ENCODE measurements around the gene AKAP13. TPM values are rescaled to one million over a fixed set of nuclear protein-coding genes. Genes with fewer than 3 reads are reported as not detected.

Gene AKAP13
- total RNA-seq, 4 donors from 2014 or later: 332 to 362 (median 351) TPM

GRCh38 chr15:85504749-85505676 is 124.6 kb downstream of the AKAP13 start:
- TF ChIP-seq EP300 (IDR thresholded peaks at IDR 0.05) (peak in 1 of 2 donors; percentile 20), POLR2A (IDR thresholded peaks at IDR 0.05) (no peak), CTCF (IDR thresholded peaks at IDR 0.05) (peak; percentile 43 to 58 (median 45))
- peak in 1 of 2 donors; percentile 90 for DNase-seq (ENCODE audit: low spot score in 2 of 2)
- Histone ChIP-seq H3K36me3 (no peaks in the 10 kb centered on the region), H3K27me3 (no peaks in the 10 kb centered on the region), H3K9me3 (no peaks in the 10 kb centered on the region), H3K4me1 (peaks cover 0 to 32% (median 2%) of the 10 kb centered on the region in 4 donors), H3K4me3 (no peak overlapping the region), H3K27ac (peak overlapping the region; percentile 24 to 63 (median 48))
- 56 to 63% methylated on average over 8 of the region's 8 CpGs for WGBS, 2 donors

- 64 to 71% methylated on average over 2 of the region's 2 CpGs for WGBS, 2 donors
- no peak overlapping the region for H3K27ac ChIP-seq
- TF ChIP-seq POLR2A (IDR thresholded peaks at IDR 0.05) (no peak), CTCF (IDR thresholded peaks at IDR 0.05) (no peak), EP300 (IDR thresholded peaks at IDR 0.05) (no peak)
Observed at GRCh38 chr15:85507114-85507513, 126.7 kb downstream of the AKAP13 start.

GRCh38 chr15:85509973-85510372 is 129.6 kb downstream of the AKAP13 start:
- no peaks in the 10 kb centered on the region for H3K27me3 ChIP-seq
- no peak overlapping the region for H3K4me3 ChIP-seq
- H3K36me3 ChIP-seq: no peaks in the 10 kb centered on the region
- no peak for TF ChIP-seq CTCF (IDR thresholded peaks at IDR 0.05)
- TF ChIP-seq EP300 (IDR thresholded peaks at IDR 0.05): no peak
- TF ChIP-seq POLR2A (IDR thresholded peaks at IDR 0.05): no peak
- DNase-seq (ENCODE audit: low spot score in 2 of 2): no peak
- H3K27ac ChIP-seq: no peak overlapping the region
- 81 to 84% methylated on average over 3 of the region's 3 CpGs for WGBS, 2 donors
- H3K9me3 ChIP-seq: no peaks in the 10 kb centered on the region
- peaks cover 0 to 5% (median under 1%) of the 10 kb centered on the region in 4 donors for H3K4me1 ChIP-seq

More at GRCh38 chr15:85507114-85507513, 126.7 kb downstream of the AKAP13 start:
- Histone ChIP-seq H3K4me3 (no peak overlapping the region), H3K27me3 (no peaks in the 10 kb centered on the region), H3K36me3 (no peaks in the 10 kb centered on the region), H3K9me3 (no peaks in the 10 kb centered on the region), H3K4me1 (peaks cover 0 to 16% (median 0%) of the 10 kb centered on the region in 4 donors)
- DNase-seq (ENCODE audit: low spot score in 2 of 2): no peak

GRCh38 chr15:85514413-85514812 is 134.0 kb downstream of the AKAP13 start:
- Histone ChIP-seq H3K36me3 (no peaks in the 10 kb centered on the region), H3K4me1 (peaks cover 0 to 10% (median 4%) of the 10 kb centered on the region in 4 donors), H3K27me3 (no peaks in the 10 kb centered on the region), H3K9me3 (no peaks in the 10 kb centered on the region), H3K27ac (no peak overlapping the region), H3K4me3 (no peak overlapping the region)
- no peak for DNase-seq (ENCODE audit: low spot score in 2 of 2)
- 52 to 64% methylated on average over 3 of the region's 3 CpGs for WGBS, 2 donors
- no peak for TF ChIP-seq CTCF (IDR thresholded peaks at IDR 0.05)
- TF ChIP-seq EP300 (IDR thresholded peaks at IDR 0.05): no peak
- TF ChIP-seq POLR2A (IDR thresholded peaks at IDR 0.05): no peak

- Histone ChIP-seq H3K9me3 (no peaks in the 10 kb centered on the region), H3K4me1 (peaks cover 0 to 13% (median 5%) of the 10 kb centered on the region in 4 donors), H3K36me3 (no peaks in the 10 kb centered on the region), H3K27ac (no peak overlapping the region), H3K27me3 (no peaks in the 10 kb centered on the region), H3K4me3 (no peak overlapping the region)
- no peak for TF ChIP-seq EP300 (IDR thresholded peaks at IDR 0.05)
- TF ChIP-seq POLR2A (IDR thresholded peaks at IDR 0.05): no peak
- no peak for TF ChIP-seq CTCF (IDR thresholded peaks at IDR 0.05)
- DNase-seq (ENCODE audit: low spot score in 2 of 2): no peak
- 28 to 35% methylated on average over 4 of the region's 4 CpGs for WGBS, 2 donors
Observed at GRCh38 chr15:85515212-85515611, 134.8 kb downstream of the AKAP13 start.
